Tibial artery (tissue), 4 donors: ENCODE measurements around the gene LHFPL6.
A peak's percentile ranks its signal among the peaks of the same experiment; 100 is the strongest.

ENCODE experiments used
- DNase-seq, 2 donors: peaks; one replicate each; pipeline ENCODE4 v3.0.0-alpha.2; 2019
- H3K27ac ChIP-seq, 2 donors: fragments of 200-600 bp; sonication (generic) in 1 of 2; 1 replicate in 1 of 2; 2 replicates in 1 of 2; pipeline ENCODE4 v1.5.1; 2018 to 2019; ENCODE audit warnings: mild to moderate bottlenecking in 1 of 2
- H3K27me3 ChIP-seq, 2 donors: fragments of 200-600 bp; sonication (generic) in 1 of 2; one replicate each; pipeline versions ENCODE4 v1.5.1 to v1.6.0; 2016 to 2019
- H3K36me3 ChIP-seq, 3 donors: fragments of 200-600 bp; sonication (generic) in 2 of 3; one replicate each; pipeline ENCODE4 v1.5.1; 2016 to 2019; ENCODE audit warnings: mild to moderate bottlenecking in 2 of 3
- H3K4me1 ChIP-seq, 4 donors: fragments of 200-600 bp; sonication (generic) in 2 of 4; 1 replicate in 3 of 4; 2 replicates in 1 of 4; pipeline ENCODE4 v1.5.1; 2016 to 2019
- H3K4me3 ChIP-seq, 2 donors: fragments of 200-600 bp; sonication (generic) in 1 of 2; 1 replicate in 1 of 2; 2 replicates in 1 of 2; pipeline ENCODE4 v1.5.1; 2018 to 2019; ENCODE audit warnings: mild to moderate bottlenecking in 2 of 2
- H3K9me3 ChIP-seq, 3 donors: fragments of 200-600 bp; sonication (generic) in 1 of 3; one replicate each; pipeline ENCODE4 v1.5.1; 2016 to 2019
- intact Hi-C: fragments of 100-400 bp; cut with DNase I; formaldehyde crosslinking; loops from one replicate; pipeline ENCODE4 v1.15.0; 2023; ENCODE audit warnings: low total_unique reads
- TF ChIP-seq, protein P1 (sequence below), 2 experiments: fragments of 200-600 bp in 1 of 2; fragments of 450-650 bp in 1 of 2; IDR thresholded peaks; one replicate each; pipeline ENCODE4 v1.5.1; 2017 to 2019; ENCODE audit warnings: antibody characterized with exemption in 2 of 2, mild to moderate bottlenecking in 1 of 2, moderate library complexity in 1 of 2

LHFPL6 gene

DNA sequence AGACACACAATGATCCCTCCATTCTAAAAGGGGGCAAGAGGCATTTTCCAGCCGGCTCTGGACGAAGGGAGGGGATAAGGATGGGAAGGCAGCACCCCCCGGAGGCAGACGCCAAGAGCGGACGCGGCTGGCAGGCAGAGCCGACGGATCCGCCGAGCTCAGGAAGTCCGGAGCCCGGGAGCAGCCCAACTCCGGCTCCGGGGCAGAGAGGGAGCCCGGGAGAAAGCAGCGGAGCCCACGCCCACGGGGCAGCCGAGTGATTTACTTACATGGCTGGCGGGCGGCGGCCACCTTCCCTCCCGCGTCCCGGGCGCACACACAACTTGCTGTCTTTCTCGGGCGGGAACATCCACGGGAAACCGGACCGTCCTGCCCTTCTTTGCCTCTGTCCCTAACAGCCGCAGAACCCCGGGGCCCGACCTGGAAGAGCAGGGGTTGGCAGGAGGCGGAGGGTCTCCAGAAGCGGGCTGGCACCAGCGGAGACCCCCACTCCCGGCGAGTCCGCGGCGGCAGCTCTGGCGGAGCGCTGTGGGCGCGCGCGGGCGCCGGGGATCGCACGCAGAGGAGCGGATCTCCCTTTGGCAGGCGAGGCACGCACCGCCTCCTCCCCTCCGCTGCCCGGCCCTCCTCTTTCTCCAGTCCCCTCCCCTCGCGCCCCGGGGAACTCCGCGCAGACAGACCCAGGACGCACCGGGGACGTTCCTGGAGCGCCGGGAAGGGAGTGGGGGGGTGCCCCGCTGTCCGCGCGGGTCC lies at the start of gene LHFPL6:
TSS of gene LHFPL6 (minus strand) at position 580 of the 753 bp plus-strand sequence.
- DNase-seq: peak; percentile 86 to 93
- peak within 1 kb of the TSS; percentile 89 to 91 for H3K27ac ChIP-seq
- peaks cover 0 to 49% (median 9%) of the 10 kb centered on the region in 4 donors for H3K4me1 ChIP-seq
- TF ChIP-seq, protein P1, sequence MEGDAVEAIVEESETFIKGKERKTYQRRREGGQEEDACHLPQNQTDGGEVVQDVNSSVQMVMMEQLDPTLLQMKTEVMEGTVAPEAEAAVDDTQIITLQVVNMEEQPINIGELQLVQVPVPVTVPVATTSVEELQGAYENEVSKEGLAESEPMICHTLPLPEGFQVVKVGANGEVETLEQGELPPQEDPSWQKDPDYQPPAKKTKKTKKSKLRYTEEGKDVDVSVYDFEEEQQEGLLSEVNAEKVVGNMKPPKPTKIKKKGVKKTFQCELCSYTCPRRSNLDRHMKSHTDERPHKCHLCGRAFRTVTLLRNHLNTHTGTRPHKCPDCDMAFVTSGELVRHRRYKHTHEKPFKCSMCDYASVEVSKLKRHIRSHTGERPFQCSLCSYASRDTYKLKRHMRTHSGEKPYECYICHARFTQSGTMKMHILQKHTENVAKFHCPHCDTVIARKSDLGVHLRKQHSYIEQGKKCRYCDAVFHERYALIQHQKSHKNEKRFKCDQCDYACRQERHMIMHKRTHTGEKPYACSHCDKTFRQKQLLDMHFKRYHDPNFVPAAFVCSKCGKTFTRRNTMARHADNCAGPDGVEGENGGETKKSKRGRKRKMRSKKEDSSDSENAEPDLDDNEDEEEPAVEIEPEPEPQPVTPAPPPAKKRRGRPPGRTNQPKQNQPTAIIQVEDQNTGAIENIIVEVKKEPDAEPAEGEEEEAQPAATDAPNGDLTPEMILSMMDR (IDR thresholded peaks at IDR 0.05): peak in 1 of 2 experiments; percentile 22
- no peaks in the 10 kb centered on the region for H3K27me3 ChIP-seq
- intact Hi-C loops: no loop called here
- no peaks in the 10 kb centered on the region for H3K36me3 ChIP-seq
- peak within 1 kb of the TSS; percentile 74 to 81 for H3K4me3 ChIP-seq
- no peaks in the 10 kb centered on the region for H3K9me3 ChIP-seq

DNA sequence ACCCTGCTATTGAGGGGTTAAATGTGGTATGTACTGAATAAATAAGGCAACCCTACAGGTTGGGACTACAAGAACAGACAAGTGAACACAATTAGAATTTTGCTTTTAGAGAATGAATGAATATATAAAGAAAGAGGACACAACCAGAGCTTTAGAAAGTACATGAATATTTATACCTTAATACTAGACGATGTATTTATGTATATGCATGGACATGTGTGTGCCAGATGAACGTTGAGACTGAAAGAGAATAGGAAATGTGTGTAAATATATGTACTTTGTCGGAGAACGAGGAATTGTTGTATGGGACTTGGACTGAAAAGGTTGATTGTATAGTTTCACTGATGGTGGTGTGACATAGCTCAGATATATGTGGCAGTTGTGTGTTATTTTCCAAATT lies 43.1 kb upstream of the LHFPL6 start:
- Histone ChIP-seq H3K4me1 (no peaks in the 10 kb centered on the region), H3K27ac (no peak overlapping the region), H3K36me3 (no peaks in the 10 kb centered on the region), H3K4me3 (no peak overlapping the region), H3K27me3 (no peaks in the 10 kb centered on the region), H3K9me3 (no peaks in the 10 kb centered on the region)
- TF ChIP-seq, protein P1 (IDR thresholded peaks at IDR 0.05): no peak
- no peak for DNase-seq
- intact Hi-C loops: no loop called here

DNA sequence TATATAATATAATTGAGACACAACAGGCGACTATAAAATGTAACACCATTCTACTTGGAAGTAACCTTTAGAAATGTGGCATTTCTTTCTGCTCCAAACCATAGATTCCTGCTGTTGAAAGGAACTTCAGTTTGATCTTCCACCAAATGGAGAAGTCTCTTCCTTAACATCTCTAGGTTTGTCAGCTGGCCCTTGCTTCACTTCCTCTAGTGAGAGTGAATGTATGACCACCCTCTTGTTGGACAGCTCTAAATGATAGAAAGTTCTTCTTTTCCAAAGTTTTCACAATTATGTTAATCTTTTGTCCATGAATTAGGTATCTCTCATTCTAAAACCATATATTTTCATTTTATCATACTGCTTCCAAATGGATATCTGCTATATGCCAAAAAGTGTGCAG lies 38.7 kb upstream of the LHFPL6 start:
- Histone ChIP-seq H3K27me3 (no peaks in the 10 kb centered on the region), H3K4me3 (no peak overlapping the region), H3K27ac (no peak overlapping the region), H3K9me3 (no peaks in the 10 kb centered on the region), H3K36me3 (no peaks in the 10 kb centered on the region), H3K4me1 (no peaks in the 10 kb centered on the region)
- TF ChIP-seq, protein P1 (IDR thresholded peaks at IDR 0.05): no peak
- intact Hi-C loops: no loop called here
- peak in 1 of 2 donors; percentile 29 for DNase-seq

GRCh38 chr13:39637890-39638289 lies 34.9 kb upstream of the LHFPL6 start:
- no peaks in the 10 kb centered on the region for H3K27me3 ChIP-seq
- DNase-seq: no peak
- no peaks in the 10 kb centered on the region for H3K36me3 ChIP-seq
- no peaks in the 10 kb centered on the region for H3K9me3 ChIP-seq
- no peak overlapping the region for H3K4me3 ChIP-seq
- intact Hi-C loops: no loop called here
- no peaks in the 10 kb centered on the region for H3K4me1 ChIP-seq
- TF ChIP-seq, protein P1 (IDR thresholded peaks at IDR 0.05): no peak
- H3K27ac ChIP-seq: no peak overlapping the region

DNA sequence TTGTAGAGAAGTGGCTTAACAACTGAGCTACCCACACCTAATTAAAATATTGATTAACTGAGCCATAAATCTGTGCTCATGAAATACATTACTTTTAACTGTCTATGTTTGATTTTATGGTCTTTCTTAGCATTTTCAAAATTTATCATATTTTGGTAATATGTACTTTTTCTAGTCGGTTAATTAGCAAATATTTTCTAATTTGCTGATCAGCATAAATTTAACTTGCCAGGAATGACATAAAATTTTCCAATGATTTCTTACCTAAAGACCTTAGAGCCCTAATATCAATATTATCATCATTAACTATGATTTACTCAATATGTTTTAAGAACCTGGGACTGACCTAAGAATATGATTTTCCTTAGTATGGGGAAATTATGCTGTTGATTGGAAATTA lies 32.6 kb upstream of the LHFPL6 start:
- TF ChIP-seq, protein P1 (IDR thresholded peaks at IDR 0.05): no peak
- Histone ChIP-seq H3K4me1 (no peaks in the 10 kb centered on the region), H3K27ac (no peak overlapping the region), H3K36me3 (no peaks in the 10 kb centered on the region), H3K9me3 (peaks cover 0 to 15% (median 8%) of the 10 kb centered on the region in 3 donors), H3K4me3 (no peak overlapping the region), H3K27me3 (no peaks in the 10 kb centered on the region)
- intact Hi-C loops: no loop called here
- no peak for DNase-seq
